K562 (cell line): ENCODE measurements around the gene JPH3. TPM values are rescaled to one million over a fixed set of nuclear protein-coding genes. Genes with fewer than 3 reads are reported as not detected.

Experiments used
- ARNT ChIP-seq, 2 experiments: fragments of 450-650 bp; IDR thresholded peaks; 2 replicates each; pipeline ENCODE4 v1.6.1; 2016; ENCODE audit warnings: mild to moderate bottlenecking in 1 of 2
- CREB1 ChIP-seq, 2 experiments: sonication (generic) in 1 of 2; formaldehyde crosslinking in 1 of 2; IDR thresholded peaks; 2 replicates each; pipeline versions ENCODE4 v1.6.1 to v1.8.0; 2012 to 2022; ENCODE audit warnings: inconsistent platforms in 1 of 2, mild to moderate bottlenecking in 1 of 2, missing genetic modification reagents in 1 of 2, moderate library complexity in 1 of 2
- CTBP1 ChIP-seq: fragments of 450-650 bp; IDR thresholded peaks from 2 replicates; pipeline ENCODE4 v1.6.1; 2016; ENCODE audit warnings: borderline replicate concordance
- HMGN3 ChIP-seq: IDR thresholded peaks from 2 replicates; pipeline ENCODE4 v1.6.1; 2011; ENCODE audit warnings: borderline replicate concordance, low read depth, mild to moderate bottlenecking, mixed read lengths, low read length; ENCODE audit not compliant: insufficient read length; ENCODE audit errors: extremely low read depth
- JUN ChIP-seq, 2 experiments: sonication (generic) in 1 of 2; formaldehyde crosslinking in 1 of 2; IDR thresholded peaks; 2 replicates each; pipeline versions ENCODE4 v1.6.1 to v1.8.0; 2012 to 2022; ENCODE audit warnings: borderline replicate concordance in 2 of 2, mild to moderate bottlenecking in 2 of 2, improper control_type of control experiment in 1 of 2, low read depth in 1 of 2, low read length in 1 of 2, missing genetic modification reagents in 1 of 2
- MYC ChIP-seq, 2 experiments: fragments of 250-450 bp in 1 of 2; sonication (Bioruptor Pico) in 1 of 2; IDR thresholded peaks; 2 replicates each; pipeline versions ENCODE4 v1.5.1 to v1.6.1; 2012 to 2021; ENCODE audit warnings: low read depth in 2 of 2, borderline replicate concordance in 1 of 2, improper control_type of control experiment in 1 of 2, low read length in 1 of 2, mild to moderate bottlenecking in 1 of 2, moderate library complexity in 1 of 2
- NRF1 ChIP-seq, 2 experiments: fragments of 450-650 bp; IDR thresholded peaks in 1 of 2; conservative IDR thresholded peaks in 1 of 2; 2 replicates each; pipeline ENCODE4 v1.6.1; 2014; ENCODE audit warnings: mild to moderate bottlenecking in 2 of 2
- SRSF3 ChIP-seq: fragments of 200-400 bp; formaldehyde crosslinking; IDR thresholded peaks from 2 replicates; pipeline ENCODE4 v1.6.1; 2016; ENCODE audit warnings: mild to moderate bottlenecking, low read length, moderate library complexity; ENCODE audit not compliant: insufficient read depth
- ZKSCAN1 ChIP-seq: fragments of 150-350 bp; IDR thresholded peaks from 2 replicates; pipeline ENCODE4 v1.6.1; 2016; ENCODE audit warnings: low read depth, low read length
- ZNF780A ChIP-seq: fragments of 250-450 bp; sonication (Bioruptor Pico); IDR thresholded peaks from 2 replicates; pipeline ENCODE4 v1.5.0; 2021; ENCODE audit warnings: mild to moderate bottlenecking
- polyA plus RNA-seq, 8 experiments: library from polyadenylated mRNA; depleted of rRNA in 4 of 8; stranded (reverse) in 5 of 8; unstranded in 3 of 8; fragments of >200 nt; fragmentation: Nextera tagmentation in 2 of 8; fragmentation: Illumina TruSeq in 1 of 8; extraction: Ambion mirVana in 2 of 8; extraction: Trizol in 1 of 8; gene quantifications; 2 replicates each; pipeline versions ENCODE4 v1.2.1 to v1.2.3, GENCODE V29; 2011 to 2014; ENCODE audit warnings: inconsistent platforms in 1 of 8, missing spikeins in 1 of 8
- total RNA-seq, 7 experiments: library from RNA; depleted of rRNA in 6 of 7; stranded (reverse); fragments of >200 nt in 6 of 7; fragmentation: Illumina TruSeq in 2 of 7; extraction: Trizol in 2 of 7; gene quantifications; 2 replicates each; pipeline versions ENCODE4 v1.2.1 to v1.2.3, GENCODE V29; 2011 to 2021; ENCODE audit warnings: low replicate concordance in 1 of 7
- TF ChIP-seq, protein P1 (sequence below): fragments of 450-650 bp; formaldehyde crosslinking; IDR thresholded peaks from 2 replicates; pipeline ENCODE4 v1.4.0; 2020; ENCODE audit warnings: mild to moderate bottlenecking, moderate library complexity

JPH3 gene
- total and polyA plus RNA-seq, 9 of the 15 experiments (the other 6 are each of a cell fraction or from before 2014, with no cell fraction given), result 0.01 TPM; not detected in 8

GRCh38 chr16:87636050-87636684, 33.9 kb downstream of the JPH3 start (continued):
- TF ChIP-seq CREB1 (IDR thresholded peaks at IDR 0.05) (no peak), CREB1 (CRISPR knock-in tag; IDR thresholded peaks at IDR 0.05) (peak; percentile 63), ARNT (IDR thresholded peaks at IDR 0.05) (no peak), ZNF780A (CRISPR knock-in tag) (no peak), MYC (IDR thresholded peaks at IDR 0.05; ENCODE audit: low read depth, low read length) (peak; percentile 41; the same call in 1 of the 2 replicates), MYC (CRISPR knock-in tag; IDR thresholded peaks at IDR 0.05; ENCODE audit: borderline replicate concordance, low read depth) (no peak), NRF1 (conservative IDR thresholded peaks at IDR 0.05 in 1 of 2, IDR thresholded peaks at IDR 0.05 in 1 of 2) (0 out of 4 replicates have a peak, but pooled peaks of 1 of the 2 experiments have one; percentile 13), HMGN3 (peak; percentile 30), ZKSCAN1 (no peak), CTBP1 (peak; percentile 27; the same call in 1 of the 2 replicates), SRSF3 (no peak), JUN (IDR thresholded peaks at IDR 0.05; ENCODE audit: borderline replicate concordance, low read depth, low read length) (peak; percentile 30; the same call in 1 of the 2 replicates), JUN (CRISPR knock-in tag; IDR thresholded peaks at IDR 0.05; ENCODE audit: borderline replicate concordance) (no peak)
- TF ChIP-seq, protein P1, sequence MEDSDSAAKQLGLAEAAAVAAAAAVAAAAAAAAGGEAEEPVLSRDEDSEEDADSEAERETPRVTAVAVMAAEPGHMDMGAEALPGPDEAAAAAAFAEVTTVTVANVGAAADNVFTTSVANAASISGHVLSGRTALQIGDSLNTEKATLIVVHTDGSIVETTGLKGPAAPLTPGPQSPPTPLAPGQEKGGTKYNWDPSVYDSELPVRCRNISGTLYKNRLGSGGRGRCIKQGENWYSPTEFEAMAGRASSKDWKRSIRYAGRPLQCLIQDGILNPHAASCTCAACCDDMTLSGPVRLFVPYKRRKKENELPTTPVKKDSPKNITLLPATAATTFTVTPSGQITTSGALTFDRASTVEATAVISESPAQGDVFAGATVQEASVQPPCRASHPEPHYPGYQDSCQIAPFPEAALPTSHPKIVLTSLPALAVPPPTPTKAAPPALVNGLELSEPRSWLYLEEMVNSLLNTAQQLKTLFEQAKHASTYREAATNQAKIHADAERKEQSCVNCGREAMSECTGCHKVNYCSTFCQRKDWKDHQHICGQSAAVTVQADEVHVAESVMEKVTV, result peak; percentile 83
